Bronchial epithelial cell (primary cell): ENCODE results near the gene CORO2B. TPM values are rescaled to one million over a fixed set of nuclear protein-coding genes. Genes with fewer than 3 reads are reported as not detected.
"Not testable (repeated sequence)": the region's sequence is repeated elsewhere in the genome, so short reads cannot be mapped to it uniquely, and the experiment has no call there.

Source experiments
- DNase-seq: peaks from one replicate; pipeline ENCODE4 v3.0.0-alpha.2; 2010; ENCODE audit warnings: low read depth
- FAIRE-seq: peaks from 2 replicates; lab custom pipeline; 2011; peaks lifted over from hg19 to GRCh38; lab: Jason Lieb, UNC
- H3K27me3 ChIP-seq: 2 replicates; pipeline ENCODE4 v1.5.1; 2011; ENCODE audit warnings: low read length; ENCODE audit not compliant: control insufficient read depth, insufficient read depth
- H3K36me3 ChIP-seq: 2 replicates; pipeline ENCODE4 v1.5.1; 2011; ENCODE audit warnings: low read length; ENCODE audit not compliant: control insufficient read depth, insufficient read depth
- H3K4me3 ChIP-seq: 2 replicates; pipeline ENCODE4 v1.5.1; 2011; ENCODE audit warnings: mild to moderate bottlenecking, low read depth, low read length, control low read depth
- total RNA-seq: library from RNA; depleted of rRNA; stranded (reverse); fragments of >200 nt; gene quantifications from 2 replicates; pipeline ENCODE4 v1.2.1, GENCODE V29; 2014
- TF ChIP-seq, protein P1 (sequence below): IDR thresholded peaks from 2 replicates; pipeline ENCODE4 v1.5.1; 2011; ENCODE audit warnings: mild to moderate bottlenecking, moderate library complexity, low read length, control low read depth, inconsistent platforms; ENCODE audit not compliant: insufficient read depth, severe bottlenecking

CORO2B gene
- total RNA-seq, 1 donor from 2014 or later, result under 0.01 TPM

- Histone ChIP-seq H3K36me3 (no peaks in the 10 kb centered on the region), H3K4me3 (no peak overlapping the region), H3K27me3 (no peaks in the 10 kb centered on the region)
- DNase-seq (no peak), FAIRE-seq (no peak)
- TF ChIP-seq, protein P1, sequence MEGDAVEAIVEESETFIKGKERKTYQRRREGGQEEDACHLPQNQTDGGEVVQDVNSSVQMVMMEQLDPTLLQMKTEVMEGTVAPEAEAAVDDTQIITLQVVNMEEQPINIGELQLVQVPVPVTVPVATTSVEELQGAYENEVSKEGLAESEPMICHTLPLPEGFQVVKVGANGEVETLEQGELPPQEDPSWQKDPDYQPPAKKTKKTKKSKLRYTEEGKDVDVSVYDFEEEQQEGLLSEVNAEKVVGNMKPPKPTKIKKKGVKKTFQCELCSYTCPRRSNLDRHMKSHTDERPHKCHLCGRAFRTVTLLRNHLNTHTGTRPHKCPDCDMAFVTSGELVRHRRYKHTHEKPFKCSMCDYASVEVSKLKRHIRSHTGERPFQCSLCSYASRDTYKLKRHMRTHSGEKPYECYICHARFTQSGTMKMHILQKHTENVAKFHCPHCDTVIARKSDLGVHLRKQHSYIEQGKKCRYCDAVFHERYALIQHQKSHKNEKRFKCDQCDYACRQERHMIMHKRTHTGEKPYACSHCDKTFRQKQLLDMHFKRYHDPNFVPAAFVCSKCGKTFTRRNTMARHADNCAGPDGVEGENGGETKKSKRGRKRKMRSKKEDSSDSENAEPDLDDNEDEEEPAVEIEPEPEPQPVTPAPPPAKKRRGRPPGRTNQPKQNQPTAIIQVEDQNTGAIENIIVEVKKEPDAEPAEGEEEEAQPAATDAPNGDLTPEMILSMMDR, result no peak
Observed at GRCh38 chr15:68678746-68679145, 100.0 kb downstream of the CORO2B start.

DNA sequence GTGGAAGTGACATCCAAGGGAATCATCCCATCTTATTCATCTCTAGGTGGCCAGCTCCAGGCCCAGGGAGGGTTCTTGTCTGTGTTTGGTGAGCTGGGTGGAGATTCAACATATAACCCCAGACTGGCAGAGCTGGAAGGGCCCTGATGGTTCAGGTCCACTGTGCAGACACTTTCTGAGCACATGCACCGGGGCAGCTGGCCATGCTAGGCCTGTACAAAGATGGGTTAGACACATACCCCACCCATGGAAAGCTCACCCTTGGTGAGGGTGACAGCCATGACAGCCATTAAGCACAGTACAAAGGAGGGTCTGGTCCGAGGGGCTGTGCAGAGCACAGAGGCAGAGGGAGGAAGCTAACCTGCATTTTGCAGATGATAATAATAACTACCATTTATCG is 100.4 kb downstream of the CORO2B start:
- no peak for FAIRE-seq
- Histone ChIP-seq H3K36me3 (no peaks in the 10 kb centered on the region), H3K27me3 (no peaks in the 10 kb centered on the region), H3K4me3 (no peak overlapping the region)
- no peak for DNase-seq
- TF ChIP-seq, protein P1, result no peak

DNA sequence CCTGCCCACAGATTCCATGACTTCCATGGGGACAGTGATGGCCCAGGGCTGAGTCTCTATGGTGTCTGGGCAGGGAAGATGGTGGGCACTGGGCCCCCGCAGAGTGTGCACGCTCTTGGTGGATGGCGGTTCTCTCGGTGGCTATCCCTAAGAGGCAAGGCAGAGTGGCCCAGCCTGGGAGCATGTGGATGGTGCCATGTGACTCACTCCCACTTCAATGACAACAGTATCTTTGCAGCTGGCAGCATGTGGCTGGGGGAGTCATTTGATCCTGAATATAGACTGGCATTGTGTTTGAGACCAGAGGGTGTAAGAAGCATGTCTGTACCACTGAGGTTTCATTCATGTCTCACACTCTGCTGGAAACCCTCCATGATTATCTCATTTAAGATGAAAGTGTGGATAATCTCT is 101.2 kb downstream of the CORO2B start:
- TF ChIP-seq, protein P1, result no peak
- Histone ChIP-seq H3K4me3 (no peak overlapping the region), H3K27me3 (no peaks in the 10 kb centered on the region), H3K36me3 (no peaks in the 10 kb centered on the region)
- FAIRE-seq (no peak), DNase-seq (no peak)

DNA sequence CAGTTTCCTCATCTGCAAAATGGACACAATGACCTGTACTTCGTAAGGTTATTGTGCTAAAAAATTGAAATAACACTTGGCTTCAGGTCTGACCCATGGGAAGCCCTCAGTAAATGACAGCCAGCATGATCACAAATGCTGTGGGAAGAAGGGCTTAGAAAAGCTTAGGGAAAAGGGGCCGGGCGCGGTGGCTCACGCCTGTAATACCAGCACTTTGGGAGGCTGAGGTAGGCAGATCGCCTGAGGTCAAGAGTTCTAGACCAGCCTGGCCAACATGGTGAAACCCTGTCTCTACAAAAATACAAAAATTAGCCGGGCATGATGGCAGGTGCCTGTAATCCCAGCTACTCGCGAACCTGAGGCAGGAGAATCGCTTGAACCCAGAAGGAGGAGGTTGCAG is 102.0 kb downstream of the CORO2B start:
- not testable (repeated sequence) for H3K4me3 ChIP-seq, DNase-seq, H3K36me3 ChIP-seq, H3K27me3 ChIP-seq, FAIRE-seq

DNA sequence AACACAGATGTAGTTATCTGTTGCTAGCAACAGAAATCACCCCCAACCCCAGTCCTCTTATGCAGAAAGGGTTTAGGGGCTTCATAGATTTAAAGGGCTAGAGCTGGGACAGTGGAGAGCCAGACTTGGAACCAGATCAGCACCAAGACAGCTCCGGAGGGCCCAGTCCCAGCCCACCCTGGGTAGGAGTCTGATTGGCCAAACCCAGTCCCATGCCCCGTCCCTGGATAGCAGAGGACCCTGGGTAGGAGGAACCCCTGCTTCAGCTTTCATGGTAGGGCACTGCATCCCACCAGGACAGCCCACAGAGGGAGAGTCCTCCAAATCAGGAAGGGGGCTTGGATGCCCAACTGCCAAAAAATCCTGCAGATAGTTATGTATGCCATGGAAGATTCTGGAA is 103.0 kb downstream of the CORO2B start:
- TF ChIP-seq, protein P1, result no peak
- DNase-seq (no peak), FAIRE-seq (no peak)
- Histone ChIP-seq H3K4me3 (no peak overlapping the region), H3K36me3 (no peaks in the 10 kb centered on the region), H3K27me3 (no peaks in the 10 kb centered on the region)

DNA sequence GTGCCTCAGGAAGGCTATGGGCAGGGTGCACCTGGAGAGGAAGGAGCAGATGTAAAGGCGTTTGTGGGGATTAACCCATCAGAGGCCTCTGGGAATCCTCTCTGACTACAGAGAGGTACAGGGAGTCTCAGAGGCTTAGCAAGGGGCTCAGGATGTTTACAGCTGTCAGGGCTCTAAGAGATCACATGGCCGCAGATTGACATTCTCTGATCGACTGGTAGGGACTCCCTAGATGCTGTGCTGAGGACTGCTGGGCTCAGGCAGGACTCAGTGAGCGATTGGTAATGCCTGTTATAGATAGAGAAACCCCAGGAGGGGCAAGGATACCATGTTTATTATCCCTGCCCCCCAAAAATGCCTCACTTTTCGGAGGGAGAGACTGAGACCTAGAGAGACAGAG is 103.5 kb downstream of the CORO2B start:
- no peak for FAIRE-seq
- DNase-seq, result no peak
- TF ChIP-seq, protein P1, result no peak
- Histone ChIP-seq H3K27me3 (no peaks in the 10 kb centered on the region), H3K4me3 (no peak overlapping the region), H3K36me3 (no peaks in the 10 kb centered on the region)
